GM18951 (cell line): ENCODE measurements around the gene DENND11.

Experiments
- POLR2A ChIP-seq: IDR thresholded peaks from 4 replicates; pipeline ENCODE4 v1.6.1; 2011; ENCODE audit warnings: mild to moderate bottlenecking; ENCODE audit not compliant: insufficient read length, insufficient read depth; ENCODE audit errors: extremely low read depth
- in situ Hi-C: fragments of 300-500 bp; cut with MboI; formaldehyde crosslinking; loops from one replicate; pipeline ENCODE4 v1.12.0; 2022; ENCODE audit warnings: low sequenced_read_pairs, mixed read lengths, inconsistent platforms; ENCODE audit not compliant: unreplicated experiment

Gene DENND11

DNA sequence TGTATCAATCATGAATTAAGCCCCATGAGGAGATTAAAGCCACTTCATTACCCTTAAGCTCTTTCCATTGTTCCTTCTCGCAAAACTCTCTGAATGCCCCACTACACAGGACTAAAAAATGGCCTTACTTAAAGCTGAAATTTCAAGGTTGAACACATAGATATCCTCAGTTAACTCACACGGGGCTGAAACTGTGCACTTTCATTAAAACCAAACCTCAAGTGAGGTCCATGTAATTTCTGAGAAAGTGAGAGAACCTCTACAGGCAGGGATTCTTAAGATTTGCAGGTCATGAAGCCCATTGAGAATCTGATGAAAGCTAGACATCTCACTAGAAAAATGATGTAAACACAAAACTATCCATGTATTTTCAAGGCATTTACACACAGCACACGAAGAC lies 15.9 kb downstream of the DENND11 start:
- TF ChIP-seq POLR2A: no peak
- in situ Hi-C loops: no loop called here

DNA sequence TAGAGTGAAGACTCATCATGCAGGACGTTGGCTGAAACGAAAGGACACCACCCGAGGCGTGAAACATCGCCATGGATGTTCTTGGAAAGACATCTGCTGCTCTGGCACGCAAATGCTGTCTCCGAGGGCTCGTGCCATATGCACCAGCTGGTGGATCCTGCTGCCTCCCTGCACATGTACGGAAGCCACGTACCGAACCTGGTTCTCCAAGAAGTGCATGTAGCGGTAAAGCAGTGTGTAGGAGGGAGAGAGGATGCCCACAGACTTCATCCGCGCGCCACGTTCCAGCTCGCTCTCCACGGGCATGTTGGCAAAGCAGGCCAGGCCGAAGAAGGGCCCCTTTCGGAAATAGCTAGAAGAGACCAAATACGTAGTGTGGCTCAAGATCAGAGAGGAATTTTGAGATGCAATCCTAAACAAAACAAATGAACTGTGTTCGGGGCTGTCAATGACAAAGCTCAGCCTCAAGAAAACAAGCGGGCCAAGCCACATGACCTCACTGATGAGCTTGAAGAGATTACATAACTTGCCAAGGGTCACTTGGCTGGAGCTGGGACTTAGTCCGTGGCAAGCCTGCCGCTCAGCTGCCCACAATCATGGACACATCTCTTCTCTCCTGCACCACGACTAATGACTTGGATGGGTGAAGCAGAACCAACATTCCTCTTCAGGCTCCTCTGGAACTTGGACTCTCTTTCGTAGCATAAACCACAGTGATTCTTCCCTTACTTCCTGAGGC lies 16.5 kb downstream of the DENND11 start:
- in situ Hi-C loops: no loop called here
- no peak for TF ChIP-seq POLR2A

DNA sequence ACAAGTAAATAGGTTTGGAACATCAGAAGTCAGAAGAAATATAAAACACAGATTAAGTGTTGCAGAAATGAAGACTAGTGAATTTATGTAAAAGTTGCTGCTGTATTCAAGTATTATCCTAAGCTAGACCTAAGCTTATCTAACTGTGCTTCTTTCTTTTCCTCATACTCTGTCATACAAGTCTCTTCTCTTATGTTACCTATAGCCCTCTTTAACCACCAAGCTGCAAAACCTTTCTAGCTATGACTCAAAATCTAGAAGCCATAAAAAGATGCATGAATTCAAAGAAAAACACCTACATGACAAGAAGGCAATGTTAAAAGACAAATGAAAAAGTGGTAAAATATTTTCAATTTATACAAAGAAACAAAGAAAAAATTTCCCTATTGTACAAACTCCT lies 23.0 kb downstream of the DENND11 start:
- no peak for TF ChIP-seq POLR2A
- in situ Hi-C loops: no loop called here

DNA sequence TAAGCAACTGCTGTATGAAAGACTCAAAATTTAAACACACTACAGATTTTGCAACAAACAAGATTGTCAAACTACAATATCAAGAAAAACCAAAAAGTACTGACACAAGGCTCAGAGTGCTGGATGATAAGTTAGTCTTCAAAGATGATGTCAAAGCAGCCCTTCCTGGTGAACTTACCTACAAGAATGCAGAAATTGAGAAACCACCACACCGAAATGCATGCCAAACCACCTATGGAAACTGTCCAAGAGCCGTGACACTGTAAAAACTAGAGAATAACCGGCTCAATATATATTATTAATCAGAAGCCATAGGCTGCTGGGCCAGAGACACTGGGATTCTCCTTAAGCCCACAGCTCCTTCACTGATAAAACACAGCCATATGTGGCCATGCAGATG lies 25.3 kb downstream of the DENND11 start:
- no peak for TF ChIP-seq POLR2A
- in situ Hi-C loops: no loop called here

DNA sequence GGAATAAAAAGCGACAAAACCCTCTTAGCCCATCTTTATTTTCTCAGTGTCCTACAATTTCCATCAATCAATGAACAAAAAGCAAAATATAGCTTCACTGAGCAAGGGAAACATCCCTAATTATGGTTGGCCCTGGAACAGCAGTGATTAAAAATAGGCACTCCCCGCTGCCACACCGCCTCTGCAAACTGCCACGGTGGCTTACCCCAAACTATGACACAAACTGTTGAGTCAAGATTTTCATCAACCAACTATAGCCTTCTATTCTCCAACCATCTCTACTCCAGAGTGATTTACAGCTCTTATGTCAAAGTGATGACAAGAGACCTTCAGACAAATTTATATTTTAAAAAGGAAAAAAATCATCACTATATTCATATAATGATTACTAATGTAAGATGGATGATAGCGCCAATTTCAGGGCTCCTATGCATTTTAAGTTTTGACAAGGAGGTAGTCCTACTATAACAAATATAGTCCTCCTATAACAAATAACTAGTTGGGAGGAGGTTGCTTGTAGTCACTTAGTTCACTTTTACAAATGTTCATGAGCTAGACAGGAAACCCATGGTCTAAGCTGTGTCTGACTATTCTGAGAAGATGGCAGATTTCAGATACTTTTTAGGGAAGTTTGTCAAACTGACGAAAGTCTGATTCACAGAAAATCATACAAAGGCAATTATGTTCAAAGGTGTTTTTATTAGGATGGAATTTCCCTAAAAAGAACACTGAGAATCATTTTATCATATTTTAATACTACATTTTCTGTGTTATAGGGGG lies 26.3 kb downstream of the DENND11 start:
- in situ Hi-C loops: no loop called here
- TF ChIP-seq POLR2A: no peak

DNA sequence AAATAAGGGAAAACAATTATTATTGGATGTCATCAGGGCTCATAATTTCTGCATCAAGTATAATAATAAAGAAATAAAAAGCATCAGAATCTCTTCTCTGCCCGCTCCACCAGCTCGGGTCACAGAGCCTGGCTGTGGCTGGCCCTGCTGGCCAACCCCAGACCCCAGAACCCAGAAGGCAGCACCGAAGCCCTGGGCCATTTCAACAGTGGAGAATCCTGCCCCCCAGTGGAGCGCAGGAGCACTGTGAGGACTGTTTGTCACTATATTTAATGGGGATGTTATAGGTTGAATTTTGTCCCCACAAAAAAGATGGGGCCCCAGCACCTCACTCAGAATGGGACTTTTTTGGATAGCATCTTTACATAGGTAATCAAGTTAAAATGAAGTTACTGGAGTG lies 27.3 kb downstream of the DENND11 start:
- in situ Hi-C loops: no loop called here
- TF ChIP-seq POLR2A: no peak

DNA sequence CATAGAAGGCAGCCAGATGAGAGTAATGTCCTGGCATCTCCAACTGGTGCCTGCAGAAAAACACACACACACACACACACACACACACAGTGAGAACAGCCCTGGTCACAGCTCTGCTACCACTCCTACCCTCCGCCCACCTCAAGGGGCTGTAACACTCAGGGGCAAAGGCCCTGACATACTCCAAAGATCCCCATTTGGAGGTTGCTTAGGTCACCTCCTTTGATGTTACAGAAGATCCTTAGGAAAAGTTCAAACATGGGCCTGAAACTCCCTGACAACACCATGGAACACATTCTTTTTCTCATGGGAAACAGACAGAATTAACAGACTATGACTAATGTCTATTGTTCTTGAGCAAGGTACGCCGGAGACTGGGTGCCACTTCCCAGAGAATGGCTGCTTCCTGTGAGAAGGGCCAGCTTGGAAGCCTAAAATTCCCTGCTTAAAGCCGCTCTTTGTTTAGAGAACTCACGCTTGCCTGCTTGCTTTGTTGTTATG lies 27.7 kb downstream of the DENND11 start:
- in situ Hi-C loops: no loop called here
- no peak for TF ChIP-seq POLR2A

DNA sequence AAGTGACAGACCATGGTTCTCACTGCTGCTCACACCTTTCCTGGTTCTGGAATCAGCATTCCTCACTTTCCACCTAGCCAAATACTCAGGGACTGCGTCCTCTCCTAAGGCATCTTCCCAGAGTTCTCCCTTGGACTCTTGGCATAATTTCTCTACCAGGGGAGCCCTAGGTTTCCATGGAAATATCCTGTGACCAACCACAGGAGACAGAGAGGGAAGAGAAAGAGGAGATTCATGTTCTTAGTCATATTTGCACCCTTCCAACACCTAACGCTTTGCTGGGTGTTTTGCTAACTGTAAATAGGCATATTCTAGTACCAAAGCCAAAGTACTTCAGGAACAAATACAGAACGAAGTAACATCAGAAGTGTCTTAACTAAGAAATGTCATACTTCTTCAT lies 28.6 kb downstream of the DENND11 start:
- no peak for TF ChIP-seq POLR2A
- in situ Hi-C loops: no loop called here

DNA sequence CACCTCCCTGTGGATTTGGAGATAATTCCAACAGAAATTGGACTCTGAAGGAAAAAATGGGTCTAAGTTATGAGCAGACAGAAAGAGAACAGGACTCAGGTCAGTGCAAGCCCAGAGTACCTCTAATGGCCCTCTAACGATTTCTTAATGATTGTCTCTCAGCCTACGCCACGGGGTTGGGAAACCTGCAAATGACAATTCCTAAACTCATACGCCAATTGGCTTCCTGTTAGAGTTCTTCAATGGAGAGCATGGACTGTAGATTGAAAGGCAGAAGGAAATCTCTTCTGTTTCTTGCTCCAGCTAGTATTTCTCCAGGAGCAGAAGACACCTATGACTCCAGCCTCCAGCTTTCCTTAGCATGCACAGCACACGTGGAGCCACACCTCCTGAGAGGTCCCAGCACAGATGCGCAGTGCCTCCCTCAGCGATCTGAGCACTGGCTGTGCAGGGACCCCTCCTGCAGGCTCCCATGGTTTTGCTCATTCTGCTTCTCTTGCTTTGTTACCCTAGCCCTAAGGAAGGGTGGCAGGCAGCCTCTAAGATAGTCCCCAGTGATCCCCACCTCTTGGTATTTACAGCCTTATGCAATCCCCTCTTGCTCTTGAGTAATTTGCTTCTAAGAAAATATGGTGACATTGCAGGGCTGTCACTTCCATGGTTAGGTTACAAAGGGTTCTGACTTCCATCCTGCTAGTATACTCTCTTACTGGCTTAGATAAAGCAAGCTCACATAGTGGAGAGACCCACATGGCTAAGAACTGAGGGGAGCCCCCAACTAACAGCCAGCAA lies 30.1 kb downstream of the DENND11 start:
- no peak for TF ChIP-seq POLR2A
- in situ Hi-C loops: no loop called here

DNA sequence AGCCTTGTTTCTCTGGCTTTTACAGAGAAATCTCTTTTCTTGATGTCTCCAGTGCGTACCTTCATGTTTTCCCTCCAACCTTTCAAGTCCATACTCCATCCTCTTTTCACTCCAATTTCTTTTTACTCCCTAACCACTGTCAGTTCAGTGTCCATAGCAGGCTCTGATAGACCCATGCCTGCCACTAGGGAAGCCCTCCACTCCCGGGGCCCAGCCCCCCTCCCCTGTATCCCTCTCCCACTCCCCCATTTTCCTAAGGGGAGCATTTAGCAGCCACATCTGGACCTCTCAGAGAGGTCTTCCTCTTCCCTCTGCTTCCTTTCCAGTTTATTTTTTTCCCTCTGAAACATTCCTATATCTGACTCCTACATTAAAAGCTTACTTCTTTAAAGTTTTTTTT lies 33.1 kb downstream of the DENND11 start:
- in situ Hi-C loops: no loop called here
- TF ChIP-seq POLR2A: no peak

DNA sequence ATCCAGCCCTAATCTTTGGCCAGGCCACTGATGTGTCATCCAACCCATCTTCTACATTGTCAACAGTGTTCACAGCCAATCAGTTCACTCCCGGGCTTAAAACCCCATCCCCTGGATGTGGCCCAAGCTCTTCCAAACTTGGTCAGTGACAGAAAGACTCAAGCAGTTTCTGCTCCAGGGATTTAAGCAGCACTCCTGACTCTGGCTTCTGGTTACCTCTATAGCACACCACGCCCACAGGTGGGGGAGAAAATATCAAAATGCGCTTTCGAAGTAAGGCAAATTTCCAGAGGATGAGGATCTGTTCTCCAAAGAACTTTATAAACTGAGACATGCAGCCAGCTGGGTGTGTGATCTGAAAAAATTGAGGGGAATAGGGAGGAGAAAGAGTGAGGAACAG lies 35.9 kb downstream of the DENND11 start:
- no peak for TF ChIP-seq POLR2A
- in situ Hi-C loops: no loop called here

DNA sequence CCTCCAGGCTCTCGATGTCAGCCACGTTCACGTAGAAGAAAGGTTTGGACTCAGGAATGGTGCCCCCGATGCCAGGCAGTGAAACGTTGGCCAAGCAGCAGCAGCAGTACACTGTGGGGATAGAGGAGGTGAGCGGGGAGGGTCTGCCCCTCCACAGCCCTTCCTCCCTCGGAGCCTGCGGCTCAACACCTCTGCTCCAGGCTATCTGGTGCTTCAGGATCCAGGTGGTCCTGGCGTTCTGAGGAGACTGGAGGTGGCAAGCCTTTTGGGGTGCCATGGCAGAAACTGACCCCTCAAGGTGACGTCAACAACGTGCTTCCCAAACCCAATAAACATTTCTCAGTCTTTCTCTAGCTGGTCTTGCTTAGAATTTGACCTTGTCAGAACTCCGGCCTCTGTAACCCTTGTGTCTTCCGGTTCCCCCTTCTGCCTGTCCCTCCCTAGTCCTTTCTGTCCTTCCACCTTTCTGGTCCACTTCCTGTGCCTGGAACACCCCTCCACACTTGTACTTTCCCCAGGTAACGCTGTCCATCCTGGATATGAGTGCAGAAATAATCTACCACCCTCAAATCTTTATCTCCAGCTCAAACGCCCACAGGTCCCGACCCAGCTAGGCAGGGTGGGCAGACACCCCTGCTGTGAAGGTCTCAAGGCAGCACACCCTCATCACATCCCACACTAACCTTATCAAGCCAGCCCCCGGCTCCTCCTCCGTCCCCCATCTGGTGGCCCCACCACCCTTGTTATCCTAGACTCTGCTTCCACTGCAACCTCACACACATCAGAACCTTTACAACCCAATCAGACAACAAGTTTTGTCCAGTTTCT lies 36.5 kb downstream of the DENND11 start:
- no peak for TF ChIP-seq POLR2A
- in situ Hi-C loops: no loop called here
